GM12878 (cell line): Measurements from ENCODE around the gene TRIM26. TPM values are rescaled to one million over a fixed set of nuclear protein-coding genes. Genes with fewer than 3 reads are reported as not detected.

Experiments used
- ATAC-seq: fragments of 200-7000 bp; cut with Tn5 transposase; 3 replicates; pipeline ENCODE4 v1.9.1; 2020; ENCODE audit warnings: mild to moderate bottlenecking, moderate library complexity
- BruUV-seq: library from RNA; stranded (reverse); fragments of 400-500 nt; replicated peaks from 2 replicates; lab custom pipeline; 2021; lab: Mats Ljungman, UMichigan
- CTCF ChIA-PET: fragments of 300-600 bp; sonication (Branson Sonifier 250); formaldehyde crosslinking; extraction: SDS; loops from one replicate; lab custom pipeline; 2021; ENCODE audit warnings: inconsistent platforms; lab: Yijun Ruan, JAX
- POLR2A ChIA-PET: fragments of 350-600 bp; formaldehyde crosslinking; extraction: SDS; loops from one replicate; lab custom pipeline; 2021; ENCODE audit warnings: inconsistent platforms; lab: Charles Lee
- RAD21 ChIA-PET: fragments of 300-600 bp; sonication (Branson Sonifier 250); formaldehyde crosslinking; loops from one replicate; lab custom pipeline; 2023; ENCODE audit warnings: antibody characterized with exemption; ENCODE audit not compliant: unreplicated experiment; lab: Charles Lee
- SMC1A ChIA-PET: fragments of 300-600 bp; sonication (Branson Sonifier 250); formaldehyde crosslinking; loops from one replicate; lab custom pipeline; 2023; ENCODE audit not compliant: unreplicated experiment, uncharacterized antibody; lab: Charles Lee
- DNase-seq: peaks from one replicate; pipeline ENCODE4 v3.0.0-alpha.2; 2011; ENCODE audit warnings: low read depth, low spot score
- FAIRE-seq: peaks from 3 replicates; lab custom pipeline; 2011; peaks lifted over from hg19 to GRCh38; lab: Jason Lieb, UNC
- H2AFZ ChIP-seq: 2 replicates; pipeline ENCODE4 v1.6.0; 2011; ENCODE audit warnings: low read depth, low read length, control low read depth; ENCODE audit not compliant: control insufficient read depth
- H3K27ac ChIP-seq: 2 replicates; pipeline ENCODE4 v1.5.1; 2011; ENCODE audit warnings: control low read depth; ENCODE audit not compliant: control insufficient read depth, insufficient read depth
- H3K27me3 ChIP-seq, 2 experiments: replicated peaks in 1 of 2; 2 replicates each; pipeline versions ENCODE4 v1.6.0 to v1.6.1; 2011; ENCODE audit warnings: low read length in 1 of 2; ENCODE audit not compliant: control insufficient read depth in 2 of 2, insufficient read depth in 2 of 2
- H3K36me3 ChIP-seq, 2 experiments: 2 replicates each; pipeline ENCODE4 v1.5.1; 2011; ENCODE audit warnings: low read length in 1 of 2; ENCODE audit not compliant: control insufficient read depth in 2 of 2, insufficient read depth in 2 of 2
- H3K4me1 ChIP-seq: 2 replicates; pipeline ENCODE4 v1.6.1; 2011; ENCODE audit warnings: mild to moderate bottlenecking, low read length, moderate library complexity, mixed read lengths; ENCODE audit not compliant: control insufficient read depth, insufficient read depth
- H3K4me2 ChIP-seq: 2 replicates; pipeline ENCODE4 v1.6.0; 2011; ENCODE audit warnings: control low read depth; ENCODE audit not compliant: control insufficient read depth, insufficient read depth
- H3K4me3 ChIP-seq: fragments of 200-600 bp; sonication (generic); 2 replicates; pipeline ENCODE4 v1.5.1; 2016
- H3K79me2 ChIP-seq: 2 replicates; pipeline ENCODE4 v1.6.0; 2011; ENCODE audit warnings: low read length; ENCODE audit not compliant: control insufficient read depth, insufficient read depth
- H3K9ac ChIP-seq: 2 replicates; pipeline ENCODE4 v1.8.0; 2011; ENCODE audit warnings: low read length, control low read depth, mixed read lengths; ENCODE audit not compliant: control insufficient read depth, insufficient read depth
- H3K9me3 ChIP-seq: replicated peaks from 3 replicates; pipeline ENCODE4 v1.5.1; 2011; ENCODE audit warnings: mild to moderate bottlenecking, low read length; ENCODE audit not compliant: control insufficient read depth, insufficient read depth
- H4K20me1 ChIP-seq: 2 replicates; pipeline ENCODE4 v1.6.0; 2011; ENCODE audit not compliant: control insufficient read depth, insufficient read depth
- BACH1 ChIP-seq: fragments of 450-650 bp; IDR thresholded peaks from 2 replicates; pipeline ENCODE4 v1.6.1; 2017; ENCODE audit warnings: mild to moderate bottlenecking, borderline replicate concordance
- CEBPB ChIP-seq, 2 experiments: fragments of 150-350 bp in 1 of 2; IDR thresholded peaks; 2 replicates each; pipeline ENCODE4 v1.6.1; 2012 to 2014; ENCODE audit warnings: low read depth in 2 of 2, low read length in 2 of 2, borderline replicate concordance in 1 of 2, inconsistent platforms in 1 of 2
- E2F8 ChIP-seq: fragments of 450-650 bp; IDR thresholded peaks from 2 replicates; pipeline ENCODE4 v1.6.1; 2018; ENCODE audit warnings: mild to moderate bottlenecking, low read depth, moderate library complexity; ENCODE audit not compliant: partially characterized antibody
- EED ChIP-seq: sonication (generic); IDR thresholded peaks from 2 replicates; pipeline ENCODE4 v1.6.1; 2016; ENCODE audit warnings: antibody characterized with exemption, low read depth
- MXI1 ChIP-seq: fragments of 150-350 bp; IDR thresholded peaks from 2 replicates; pipeline ENCODE4 v1.6.1; 2011; ENCODE audit warnings: low read depth, mild to moderate bottlenecking, inconsistent platforms, low read length, improper control_type of control experiment
- NFYB ChIP-seq: IDR thresholded peaks from 2 replicates; pipeline ENCODE4 v1.6.1; 2011; ENCODE audit warnings: low read depth, mild to moderate bottlenecking, low read length, improper control_type of control experiment, moderate library complexity; ENCODE audit not compliant: insufficient read depth
- RB1 ChIP-seq: fragments of 450-650 bp; formaldehyde crosslinking; IDR thresholded peaks from 2 replicates; pipeline ENCODE4 v1.6.1; 2017; ENCODE audit warnings: mild to moderate bottlenecking, borderline replicate concordance
- RELA ChIP-seq: fragments of 450-650 bp; IDR thresholded peaks from 2 replicates; pipeline ENCODE4 v1.8.0; 2014; ENCODE audit warnings: borderline replicate concordance; ENCODE audit not compliant: partially characterized antibody
- SRF ChIP-seq, 2 experiments: IDR thresholded peaks; 2 replicates each; pipeline ENCODE4 v1.6.1; 2011; ENCODE audit warnings: low read depth in 2 of 2, low read length in 2 of 2, mild to moderate bottlenecking in 1 of 2, moderate library complexity in 1 of 2
- STAT3 ChIP-seq: IDR thresholded peaks from 2 replicates; pipeline ENCODE4 v1.6.1; 2011; ENCODE audit warnings: low read depth, low read length, improper control_type of control experiment
- TCF12 ChIP-seq: IDR thresholded peaks from 2 replicates; pipeline ENCODE4 v1.6.1; 2011; ENCODE audit warnings: low read depth, mild to moderate bottlenecking, low read length
- ZNF622 ChIP-seq: fragments of 450-650 bp; IDR thresholded peaks from 2 replicates; pipeline ENCODE4 v1.6.1; 2017; ENCODE audit warnings: mild to moderate bottlenecking, inconsistent platforms
- WGBS: methylation state at CpG from one replicate; pipeline ENCODE4 v1.1.6; 2016; ENCODE audit warnings: low lambda C conversion rate; ENCODE audit not compliant: insufficient replicate concordance, insufficient coverage; ENCODE audit errors: missing lambda C conversion rate; 5-methylcytosine and 5-hydroxymethylcytosine counted together
- in situ Hi-C: fragments of 300-500 bp; cut with MboI; formaldehyde crosslinking; loops from 9 replicates; pipeline ENCODE4 v1.14.3; 2018; ENCODE audit warnings: mixed read lengths
- intact Hi-C: fragments of 100-400 bp; cut with micrococcal nuclease; formaldehyde crosslinking; loops from one replicate; pipeline ENCODE4 v1.14.2; 2022; ENCODE audit not compliant: unreplicated experiment
- polyA plus RNA-seq, 11 experiments: library from polyadenylated mRNA; depleted of rRNA in 4 of 11; unstranded in 6 of 11; stranded (reverse) in 5 of 11; fragments of >200 nt; fragmentation: Nextera tagmentation in 4 of 11; fragmentation: Illumina TruSeq in 1 of 11; extraction: Ambion mirVana in 4 of 11; extraction: Trizol in 1 of 11; gene quantifications; 1 replicate in 1 of 11; 2 replicates in 10 of 11; pipeline versions ENCODE4 v1.2.1 to v1.2.3, GENCODE V29; 2011 to 2016; ENCODE audit warnings: inconsistent platforms in 2 of 11, missing spikeins in 2 of 11, low read depth in 1 of 11
- total RNA-seq, 4 experiments: library from RNA; depleted of rRNA in 3 of 4; stranded (reverse); fragments of >200 nt in 3 of 4; fragmentation: Illumina TruSeq in 1 of 4; extraction: Trizol in 1 of 4; gene quantifications; 2 replicates each; pipeline versions ENCODE4 v1.2.1 to v1.2.3, GENCODE V29; 2013 to 2021
- TF ChIP-seq, protein P1 (sequence below): IDR thresholded peaks from 2 replicates; pipeline ENCODE4 v1.6.1; 2011; ENCODE audit warnings: mild to moderate bottlenecking, low read depth, low read length, moderate library complexity; ENCODE audit not compliant: insufficient replicate concordance
- TF ChIP-seq, protein P2 (sequence below): IDR thresholded peaks from 2 replicates; pipeline ENCODE4 v1.6.1; 2012; ENCODE audit warnings: improper control_type of control experiment, low read depth, low read length; ENCODE audit not compliant: insufficient replicate concordance

TRIM26 gene
- total and polyA plus RNA-seq, 10 of the 15 experiments (the other 5 are each of a cell fraction or from before 2014, with no cell fraction given), result 13.1 to 79.6 (median 63.6) TPM

DNA sequence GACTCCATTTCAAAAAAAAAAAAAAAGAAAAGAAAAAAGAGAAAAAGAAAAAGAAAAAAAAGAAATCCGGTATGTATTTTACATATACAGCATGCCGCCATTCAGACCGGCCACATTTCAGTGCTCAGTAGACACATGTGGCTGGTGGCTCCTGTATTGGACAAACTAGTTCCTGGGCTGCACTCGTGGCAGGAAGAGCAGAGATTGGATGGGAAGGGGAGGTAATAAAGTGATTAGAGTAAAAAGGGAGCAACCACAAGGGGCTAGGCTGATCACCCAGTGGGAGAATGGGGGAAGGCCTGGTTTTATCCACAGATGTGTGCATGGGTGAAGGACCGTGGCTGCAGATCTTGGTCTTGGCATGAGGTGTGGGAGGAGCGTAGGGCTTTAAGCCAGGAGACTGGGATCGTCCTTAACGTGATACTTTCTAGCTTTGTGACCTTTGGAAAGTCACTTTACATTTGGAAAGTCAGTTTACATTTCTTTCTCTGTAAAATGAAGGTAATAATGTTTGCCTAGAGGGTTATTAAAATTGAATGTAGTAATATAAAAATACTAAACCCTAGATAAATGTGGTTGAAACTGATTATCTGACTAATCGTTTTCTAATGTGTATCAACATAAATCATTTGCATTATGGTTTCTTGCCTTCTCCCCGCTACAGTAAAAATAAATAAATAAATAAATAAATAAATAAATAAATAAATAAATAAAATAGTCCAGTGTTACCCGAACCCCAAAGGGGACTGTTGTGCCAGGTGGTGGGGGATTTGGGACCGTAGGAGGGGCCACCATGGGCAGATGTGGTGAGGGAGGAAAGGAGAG lies 50.7 kb downstream of the TRIM26 start:
- DNase-seq, result no peak
- Histone ChIP-seq H3K36me3 (no peaks in the 10 kb centered on the region), H2AFZ (no peak overlapping the region), H3K79me2 (no peaks in the 10 kb centered on the region), H3K9ac (no peak overlapping the region), H3K4me1 (peaks cover 4% of the 10 kb centered on the region; the same call in 1 of the 2 replicates), H4K20me1 (no peaks in the 10 kb centered on the region), H3K4me3 (no peak overlapping the region), H3K9me3 (no peaks in the 10 kb centered on the region), H3K27ac (no peak overlapping the region), H3K4me2 (no peak overlapping the region), H3K27me3 (peaks cover 2% of the 10 kb centered on the region in 2 experiments; a peak in 3 of 4 replicates)
- RAD21 ChIA-PET, result no interaction called here
- CTCF ChIA-PET, result interaction anchor here (1.6 kb wide), 1 partner anchor 59 kb away, joined by 4 read pairs; no protein-coding TSS in a partner anchor
- POLR2A ChIA-PET, result no interaction called here
- SMC1A ChIA-PET, result interaction anchor here (0.9 kb wide), 1 partner anchor 27 kb away, joined by 3 read pairs; the partner anchor contains the start of gene TRIM40
- in situ Hi-C loops (no loop called here), intact Hi-C loops (no loop called here)
- ATAC-seq, result no peak
- 52% methylated on average over 12 of the region's 12 CpGs for WGBS
- BruUV-seq, result no TSS peak
- no peak for FAIRE-seq
- TF ChIP-seq, protein P1, sequence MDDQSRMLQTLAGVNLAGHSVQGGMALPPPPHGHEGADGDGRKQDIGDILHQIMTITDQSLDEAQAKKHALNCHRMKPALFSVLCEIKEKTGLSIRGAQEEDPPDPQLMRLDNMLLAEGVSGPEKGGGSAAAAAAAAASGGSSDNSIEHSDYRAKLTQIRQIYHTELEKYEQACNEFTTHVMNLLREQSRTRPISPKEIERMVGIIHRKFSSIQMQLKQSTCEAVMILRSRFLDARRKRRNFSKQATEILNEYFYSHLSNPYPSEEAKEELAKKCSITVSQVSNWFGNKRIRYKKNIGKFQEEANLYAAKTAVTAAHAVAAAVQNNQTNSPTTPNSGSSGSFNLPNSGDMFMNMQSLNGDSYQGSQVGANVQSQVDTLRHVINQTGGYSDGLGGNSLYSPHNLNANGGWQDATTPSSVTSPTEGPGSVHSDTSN, result no peak
- TF ChIP-seq CEBPB (IDR thresholded peaks at IDR 0.05; ENCODE audit: borderline replicate concordance in 1 of 2, low read depth in 2 of 2, low read length in 2 of 2) (no peak), MXI1 (no peak), RELA (no peak), TCF12 (no peak), BACH1 (no peak), STAT3 (no peak), NFYB (no peak), EED (no peak), E2F8 (no peak), SRF (IDR thresholded peaks at IDR 0.05; ENCODE audit: low read depth in 2 of 2, low read length in 2 of 2) (no peak), RB1 (no peak), ZNF622 (no peak)
- TF ChIP-seq, protein P2, sequence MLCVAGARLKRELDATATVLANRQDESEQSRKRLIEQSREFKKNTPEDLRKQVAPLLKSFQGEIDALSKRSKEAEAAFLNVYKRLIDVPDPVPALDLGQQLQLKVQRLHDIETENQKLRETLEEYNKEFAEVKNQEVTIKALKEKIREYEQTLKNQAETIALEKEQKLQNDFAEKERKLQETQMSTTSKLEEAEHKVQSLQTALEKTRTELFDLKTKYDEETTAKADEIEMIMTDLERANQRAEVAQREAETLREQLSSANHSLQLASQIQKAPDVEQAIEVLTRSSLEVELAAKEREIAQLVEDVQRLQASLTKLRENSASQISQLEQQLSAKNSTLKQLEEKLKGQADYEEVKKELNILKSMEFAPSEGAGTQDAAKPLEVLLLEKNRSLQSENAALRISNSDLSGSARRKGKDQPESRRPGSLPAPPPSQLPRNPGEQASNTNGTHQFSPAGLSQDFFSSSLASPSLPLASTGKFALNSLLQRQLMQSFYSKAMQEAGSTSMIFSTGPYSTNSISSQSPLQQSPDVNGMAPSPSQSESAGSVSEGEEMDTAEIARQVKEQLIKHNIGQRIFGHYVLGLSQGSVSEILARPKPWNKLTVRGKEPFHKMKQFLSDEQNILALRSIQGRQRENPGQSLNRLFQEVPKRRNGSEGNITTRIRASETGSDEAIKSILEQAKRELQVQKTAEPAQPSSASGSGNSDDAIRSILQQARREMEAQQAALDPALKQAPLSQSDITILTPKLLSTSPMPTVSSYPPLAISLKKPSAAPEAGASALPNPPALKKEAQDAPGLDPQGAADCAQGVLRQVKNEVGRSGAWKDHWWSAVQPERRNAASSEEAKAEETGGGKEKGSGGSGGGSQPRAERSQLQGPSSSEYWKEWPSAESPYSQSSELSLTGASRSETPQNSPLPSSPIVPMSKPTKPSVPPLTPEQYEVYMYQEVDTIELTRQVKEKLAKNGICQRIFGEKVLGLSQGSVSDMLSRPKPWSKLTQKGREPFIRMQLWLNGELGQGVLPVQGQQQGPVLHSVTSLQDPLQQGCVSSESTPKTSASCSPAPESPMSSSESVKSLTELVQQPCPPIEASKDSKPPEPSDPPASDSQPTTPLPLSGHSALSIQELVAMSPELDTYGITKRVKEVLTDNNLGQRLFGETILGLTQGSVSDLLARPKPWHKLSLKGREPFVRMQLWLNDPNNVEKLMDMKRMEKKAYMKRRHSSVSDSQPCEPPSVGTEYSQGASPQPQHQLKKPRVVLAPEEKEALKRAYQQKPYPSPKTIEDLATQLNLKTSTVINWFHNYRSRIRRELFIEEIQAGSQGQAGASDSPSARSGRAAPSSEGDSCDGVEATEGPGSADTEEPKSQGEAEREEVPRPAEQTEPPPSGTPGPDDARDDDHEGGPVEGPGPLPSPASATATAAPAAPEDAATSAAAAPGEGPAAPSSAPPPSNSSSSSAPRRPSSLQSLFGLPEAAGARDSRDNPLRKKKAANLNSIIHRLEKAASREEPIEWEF, result no peak
